Vagina (tissue), 1 donor: ENCODE measurements around the gene DDX31. TPM values are rescaled to one million over a fixed set of nuclear protein-coding genes. Genes with fewer than 3 reads are reported as not detected.

ENCODE experiments used
- total RNA-seq: library from RNA; depleted of rRNA; stranded (reverse); fragments of >200 nt; gene quantifications from one replicate; pipeline ENCODE4 v1.2.3, GENCODE V29; 2016

DDX31 gene
- total RNA-seq, 1 donor from 2014 or later: 17.9 TPM

Other genes starting within 250 kb of the DDX31 start
- gene BARHL1, start 87.4 kb downstream of the DDX31 start, total RNA-seq: not detected
- gene GTF3C4, start 481 bp upstream of the DDX31 start, total RNA-seq: 8.8 TPM
- gene AK8, start 208.3 kb upstream of the DDX31 start, total RNA-seq: 0.25 TPM
- gene SPACA9, start 208.9 kb upstream of the DDX31 start, total RNA-seq: 2.7 TPM